Parathyroid adenoma (tissue), 2 donors: ENCODE measurements around the gene MALRD1.

Source experiments
- H2AFZ ChIP-seq: fragments of 300-600 bp; sonication (generic); one replicate; pipeline ENCODE4 v1.7.0; 2017; ENCODE audit warnings: antibody characterized with exemption, mild to moderate bottlenecking
- H3K27ac ChIP-seq: fragments of 300-600 bp; sonication (generic); one replicate; pipeline ENCODE4 v1.7.0; 2017
- H3K27me3 ChIP-seq: fragments of 300-600 bp; sonication (generic); one replicate; pipeline ENCODE4 v1.7.0; 2017; ENCODE audit warnings: low read length; ENCODE audit not compliant: control insufficient read depth, insufficient read depth
- H3K36me3 ChIP-seq: fragments of 300-600 bp; sonication (generic); one replicate; pipeline ENCODE4 v1.7.0; 2017; ENCODE audit warnings: low read length; ENCODE audit not compliant: control insufficient read depth, insufficient read depth
- H3K4me1 ChIP-seq: fragments of 300-600 bp; sonication (generic); one replicate; pipeline ENCODE4 v1.7.0; 2017; ENCODE audit warnings: control low read depth
- H3K4me2 ChIP-seq: fragments of 300-600 bp; sonication (generic); one replicate; pipeline ENCODE4 v1.7.0; 2017; ENCODE audit warnings: low read length
- H3K4me3 ChIP-seq: fragments of 300-600 bp; sonication (generic); one replicate; pipeline ENCODE4 v1.7.0; 2017; ENCODE audit warnings: low read depth, low read length
- H3K79me2 ChIP-seq: fragments of 300-600 bp; sonication (generic); one replicate; pipeline ENCODE4 v1.7.0; 2017; ENCODE audit warnings: control low read depth
- H3K9ac ChIP-seq: fragments of 300-600 bp; sonication (generic); one replicate; pipeline ENCODE4 v1.7.0; 2017; ENCODE audit warnings: mild to moderate bottlenecking
- H3K9me3 ChIP-seq: fragments of 300-600 bp; sonication (generic); one replicate; pipeline ENCODE4 v1.7.0; 2017; ENCODE audit warnings: low read length; ENCODE audit not compliant: control insufficient read depth
- TF ChIP-seq, protein P1 (sequence below): fragments of 300-600 bp; sonication (generic); IDR thresholded peaks from one replicate; pipeline ENCODE4 v1.7.0; 2017; ENCODE audit warnings: antibody characterized with exemption, mild to moderate bottlenecking
- donor health status: primary hyperparathyroidism.

The MALRD1 gene

DNA sequence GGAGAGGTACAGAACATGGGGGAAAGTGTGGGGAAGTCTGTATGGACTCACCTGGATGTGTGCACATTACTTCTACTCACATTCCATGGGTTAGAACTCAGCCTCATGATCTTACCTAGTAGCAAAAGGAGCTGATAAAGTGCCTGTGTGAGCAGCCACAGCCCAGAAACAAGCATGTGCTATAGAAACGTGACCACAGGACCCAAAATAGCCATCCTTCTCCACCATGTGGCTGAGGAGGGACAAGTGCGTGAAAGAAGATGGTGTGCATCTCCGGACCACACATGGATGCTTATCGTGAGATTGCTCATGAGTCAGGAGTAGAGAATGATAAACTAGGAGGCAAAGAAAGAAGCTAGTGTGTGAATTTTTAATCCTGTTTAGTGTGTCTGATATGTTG, 431.3 kb downstream of the MALRD1 start:
- Histone ChIP-seq H3K36me3 (no peaks in the 10 kb centered on the region), H3K4me3 (no peak overlapping the region), H3K9me3 (no peaks in the 10 kb centered on the region), H3K4me2 (no peak overlapping the region), H3K27me3 (no peaks in the 10 kb centered on the region), H3K9ac (no peak overlapping the region), H3K27ac (no peak overlapping the region), H3K79me2 (no peaks in the 10 kb centered on the region), H3K4me1 (no peaks in the 10 kb centered on the region), H2AFZ (no peak overlapping the region)
- TF ChIP-seq, protein P1, sequence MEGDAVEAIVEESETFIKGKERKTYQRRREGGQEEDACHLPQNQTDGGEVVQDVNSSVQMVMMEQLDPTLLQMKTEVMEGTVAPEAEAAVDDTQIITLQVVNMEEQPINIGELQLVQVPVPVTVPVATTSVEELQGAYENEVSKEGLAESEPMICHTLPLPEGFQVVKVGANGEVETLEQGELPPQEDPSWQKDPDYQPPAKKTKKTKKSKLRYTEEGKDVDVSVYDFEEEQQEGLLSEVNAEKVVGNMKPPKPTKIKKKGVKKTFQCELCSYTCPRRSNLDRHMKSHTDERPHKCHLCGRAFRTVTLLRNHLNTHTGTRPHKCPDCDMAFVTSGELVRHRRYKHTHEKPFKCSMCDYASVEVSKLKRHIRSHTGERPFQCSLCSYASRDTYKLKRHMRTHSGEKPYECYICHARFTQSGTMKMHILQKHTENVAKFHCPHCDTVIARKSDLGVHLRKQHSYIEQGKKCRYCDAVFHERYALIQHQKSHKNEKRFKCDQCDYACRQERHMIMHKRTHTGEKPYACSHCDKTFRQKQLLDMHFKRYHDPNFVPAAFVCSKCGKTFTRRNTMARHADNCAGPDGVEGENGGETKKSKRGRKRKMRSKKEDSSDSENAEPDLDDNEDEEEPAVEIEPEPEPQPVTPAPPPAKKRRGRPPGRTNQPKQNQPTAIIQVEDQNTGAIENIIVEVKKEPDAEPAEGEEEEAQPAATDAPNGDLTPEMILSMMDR = no peak

DNA sequence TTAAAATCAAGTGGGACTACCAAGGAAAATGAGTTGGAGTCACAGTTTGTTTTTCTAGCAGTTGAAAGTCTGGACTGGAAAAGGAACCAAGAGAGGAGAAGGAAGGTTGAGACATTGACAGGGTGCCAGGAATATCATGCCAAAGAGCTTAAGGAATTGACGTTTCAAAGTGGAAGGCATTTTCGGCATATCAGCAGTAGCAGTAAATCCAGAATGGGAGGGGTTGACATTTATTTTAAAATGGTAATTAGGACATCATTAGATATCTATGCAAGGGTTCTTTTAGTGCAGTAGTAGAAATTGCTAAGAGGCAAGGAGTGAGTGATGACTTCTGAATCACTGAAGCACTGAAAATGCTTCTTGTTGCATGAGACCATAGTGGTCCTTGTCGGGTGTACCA, 431.8 kb downstream of the MALRD1 start:
- Histone ChIP-seq H3K27ac (no peak overlapping the region), H3K9me3 (no peaks in the 10 kb centered on the region), H3K4me3 (no peak overlapping the region), H3K27me3 (no peaks in the 10 kb centered on the region), H3K36me3 (no peaks in the 10 kb centered on the region), H3K79me2 (no peaks in the 10 kb centered on the region), H3K4me1 (no peaks in the 10 kb centered on the region), H2AFZ (no peak overlapping the region), H3K4me2 (no peak overlapping the region), H3K9ac (no peak overlapping the region)
- TF ChIP-seq, protein P1 = no peak

DNA sequence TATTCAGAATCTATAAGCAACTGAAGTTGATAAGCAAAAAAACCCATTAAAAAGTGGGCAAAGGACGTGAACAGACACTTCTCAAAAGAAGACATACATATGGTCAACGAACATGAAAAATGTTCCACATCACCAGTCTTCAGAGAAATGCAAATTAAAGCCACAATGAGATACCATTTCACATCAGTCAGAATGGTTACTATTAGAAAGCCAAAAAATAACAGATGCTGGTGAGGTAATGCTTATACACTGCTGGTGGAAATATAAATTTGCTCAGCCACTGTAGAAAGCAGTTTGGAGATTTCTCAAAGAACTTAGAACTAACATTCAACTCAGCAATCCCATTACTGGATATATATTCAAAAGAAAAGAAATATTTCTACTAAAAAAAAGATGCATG, 434.8 kb downstream of the MALRD1 start:
- H3K4me1 ChIP-seq = no peaks in the 10 kb centered on the region
- H3K36me3 ChIP-seq = no peaks in the 10 kb centered on the region
- no peak overlapping the region for H3K9ac ChIP-seq
- H3K9me3 ChIP-seq = no peaks in the 10 kb centered on the region
- no peaks in the 10 kb centered on the region for H3K27me3 ChIP-seq
- no peaks in the 10 kb centered on the region for H3K79me2 ChIP-seq
- TF ChIP-seq, protein P1 = no peak
- H3K27ac ChIP-seq = no peak overlapping the region
- no peak overlapping the region for H3K4me3 ChIP-seq
- H3K4me2 ChIP-seq = no peak overlapping the region
- no peak overlapping the region for H2AFZ ChIP-seq

DNA sequence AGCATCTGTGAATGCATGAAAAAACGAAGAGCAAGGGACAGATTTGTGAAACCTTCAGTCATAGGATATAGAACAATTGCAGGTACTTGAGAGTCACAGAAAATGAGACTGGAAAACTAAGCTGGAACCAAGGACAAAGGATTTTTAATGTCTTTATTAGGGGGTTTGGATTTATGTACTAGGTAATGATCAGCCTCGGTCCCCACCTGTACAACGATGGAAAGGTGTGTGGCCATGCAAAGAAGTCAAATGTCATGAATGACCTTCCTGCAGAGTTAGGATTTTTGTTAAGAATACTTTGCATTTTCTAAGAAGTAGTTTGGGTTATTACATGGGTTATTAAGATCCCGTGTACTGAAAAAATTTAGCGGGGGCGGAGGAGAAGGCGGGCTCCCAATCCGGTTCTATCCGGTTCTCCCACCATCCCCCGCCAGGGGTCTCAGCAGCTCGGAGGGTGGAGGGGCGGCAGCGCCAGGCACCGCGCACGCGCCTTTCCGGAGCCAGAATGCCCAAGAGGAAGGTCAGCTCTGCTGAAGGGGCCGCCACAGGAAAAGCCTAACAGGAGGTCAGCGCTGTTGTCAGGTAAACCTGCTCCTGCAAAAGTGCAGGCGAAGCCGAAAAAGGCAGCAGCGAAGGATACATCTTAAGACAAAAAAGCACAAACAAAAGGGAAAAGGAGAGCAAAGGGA, 440.1 kb downstream of the MALRD1 start:
- no peaks in the 10 kb centered on the region for H3K36me3 ChIP-seq
- H3K4me1 ChIP-seq = no peaks in the 10 kb centered on the region
- no peak overlapping the region for H3K4me2 ChIP-seq
- H2AFZ ChIP-seq = peak overlapping the region; percentile 76
- H3K4me3 ChIP-seq = no peak overlapping the region
- H3K27me3 ChIP-seq = no peaks in the 10 kb centered on the region
- no peaks in the 10 kb centered on the region for H3K79me2 ChIP-seq
- H3K9ac ChIP-seq = no peak overlapping the region
- no peak overlapping the region for H3K27ac ChIP-seq
- no peaks in the 10 kb centered on the region for H3K9me3 ChIP-seq
- TF ChIP-seq, protein P1 = peak; percentile 15

DNA sequence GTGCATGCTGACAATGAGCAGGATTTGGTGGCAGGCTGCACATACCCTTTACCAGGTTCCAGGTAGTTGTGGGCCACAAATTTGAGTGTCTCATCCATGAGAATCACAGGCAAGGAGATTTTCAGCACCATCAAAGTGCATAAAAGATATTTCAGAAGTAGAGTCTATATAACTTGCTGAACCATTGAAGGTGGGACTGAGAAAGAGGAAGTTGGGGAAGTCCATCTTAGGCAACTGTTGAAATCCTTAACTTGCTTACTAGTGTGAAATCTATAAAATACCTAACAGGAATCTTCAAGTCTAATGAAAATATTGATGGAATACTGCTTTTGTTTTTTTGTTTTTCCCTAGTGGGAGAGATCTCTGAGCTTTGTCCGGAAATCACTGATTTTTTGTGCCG, 442.6 kb downstream of the MALRD1 start:
- no peaks in the 10 kb centered on the region for H3K79me2 ChIP-seq
- no peak overlapping the region for H3K4me3 ChIP-seq
- TF ChIP-seq, protein P1 = no peak
- H3K4me2 ChIP-seq = no peak overlapping the region
- H3K36me3 ChIP-seq = no peaks in the 10 kb centered on the region
- no peaks in the 10 kb centered on the region for H3K9me3 ChIP-seq
- no peak overlapping the region for H3K9ac ChIP-seq
- no peaks in the 10 kb centered on the region for H3K27me3 ChIP-seq
- H2AFZ ChIP-seq = no peak overlapping the region
- no peak overlapping the region for H3K27ac ChIP-seq
- H3K4me1 ChIP-seq = no peaks in the 10 kb centered on the region
